Measurements from ENCODE around the gene NCKAP5L. TPM values are rescaled to one million over a fixed set of nuclear protein-coding genes. Genes with fewer than 3 reads are reported as not detected.

Gene NCKAP5L
- polyA plus RNA-seq, 4 donors = 0.45 to 7.0 (median 2.9) TPM

GRCh38 chr12:49854976-49855375 lies 26.8 kb upstream of the NCKAP5L start:
- DNase-seq (no peak), FAIRE-seq (no peak)
- H3K36me3 ChIP-seq (ENCODE audit: control insufficient read depth in 3 of 3, insufficient read depth in 2 of 3, low read depth in 1 of 3, low read length in 3 of 3) = no peaks in the 10 kb centered on the region
- H3K4me3 ChIP-seq (ENCODE audit: low read depth in 1 of 3, low read length in 3 of 3) = no peak overlapping the region
- peaks cover 0 to 5% (median 0%) of the 10 kb centered on the region in 3 donors for H3K27me3 ChIP-seq (ENCODE audit: control insufficient read depth in 3 of 3, insufficient read depth in 3 of 3, low read length in 3 of 3)
- no peak overlapping the region for H3K27ac ChIP-seq (ENCODE audit: low read depth in 1 of 3, low read length in 2 of 3)
- no peaks in the 10 kb centered on the region for H3K9me3 ChIP-seq (ENCODE audit: control insufficient read depth in 2 of 2, insufficient read depth in 1 of 2, low read depth in 1 of 2, low read length in 1 of 2)
- 85 to 95% (median 91%) methylated on average over 4 of the region's 4 CpGs for WGBS, 3 donors
- no peaks in the 10 kb centered on the region for H3K4me1 ChIP-seq (ENCODE audit: control insufficient read depth in 3 of 3, insufficient read depth in 2 of 3, low read depth in 1 of 3, low read length in 2 of 3)

- no peak for FAIRE-seq
- 76 to 80% (median 79%) methylated on average over 2 of the region's 2 CpGs for WGBS, 3 donors
- Histone ChIP-seq H3K27ac (ENCODE audit: low read depth in 1 of 3, low read length in 2 of 3) (no peak overlapping the region), H3K9me3 (ENCODE audit: control insufficient read depth in 2 of 2, insufficient read depth in 1 of 2, low read depth in 1 of 2, low read length in 1 of 2) (no peaks in the 10 kb centered on the region), H3K27me3 (ENCODE audit: control insufficient read depth in 3 of 3, insufficient read depth in 3 of 3, low read length in 3 of 3) (peaks cover 0 to 12% (median 0%) of the 10 kb centered on the region in 3 donors), H3K4me3 (ENCODE audit: low read depth in 1 of 3, low read length in 3 of 3) (no peak overlapping the region), H3K36me3 (ENCODE audit: control insufficient read depth in 3 of 3, insufficient read depth in 2 of 3, low read depth in 1 of 3, low read length in 3 of 3) (no peaks in the 10 kb centered on the region), H3K4me1 (ENCODE audit: control insufficient read depth in 3 of 3, insufficient read depth in 2 of 3, low read depth in 1 of 3, low read length in 2 of 3) (no peaks in the 10 kb centered on the region)
- DNase-seq = no peak
Measured at GRCh38 chr12:49853671-49854070, 25.5 kb upstream of the NCKAP5L start.

GRCh38 chr12:49847161-49847560 lies 18.9 kb upstream of the NCKAP5L start:
- 48 to 69% (median 61%) methylated on average over 2 of the region's 2 CpGs for WGBS, 3 donors
- no peak for FAIRE-seq
- DNase-seq = no peak

GRCh38 chr12:49846032-49846431 lies 17.8 kb upstream of the NCKAP5L start:
- Histone ChIP-seq H3K4me3 (ENCODE audit: low read depth in 1 of 3, low read length in 3 of 3) (no peak overlapping the region), H3K27ac (ENCODE audit: low read depth in 1 of 3, low read length in 2 of 3) (no peak overlapping the region), H3K27me3 (ENCODE audit: control insufficient read depth in 3 of 3, insufficient read depth in 3 of 3, low read length in 3 of 3) (peaks cover 0 to 20% (median 0%) of the 10 kb centered on the region in 3 donors), H3K9me3 (ENCODE audit: control insufficient read depth in 2 of 2, insufficient read depth in 1 of 2, low read depth in 1 of 2, low read length in 1 of 2) (no peaks in the 10 kb centered on the region), H3K36me3 (ENCODE audit: control insufficient read depth in 3 of 3, insufficient read depth in 2 of 3, low read depth in 1 of 3, low read length in 3 of 3) (no peaks in the 10 kb centered on the region), H3K4me1 (ENCODE audit: control insufficient read depth in 3 of 3, insufficient read depth in 2 of 3, low read depth in 1 of 3, low read length in 2 of 3) (peaks cover 0 to 6% (median 4%) of the 10 kb centered on the region in 3 donors)
- FAIRE-seq = no peak
- 67 to 82% (median 71%) methylated on average over 2 of the region's 2 CpGs for WGBS, 3 donors
- no peak for DNase-seq

More at GRCh38 chr12:49847161-49847560, 18.9 kb upstream of the NCKAP5L start:
- no peak overlapping the region for H3K4me3 ChIP-seq (ENCODE audit: low read depth in 1 of 3, low read length in 3 of 3)
- no peak overlapping the region for H3K27ac ChIP-seq (ENCODE audit: low read depth in 1 of 3, low read length in 2 of 3)
- H3K9me3 ChIP-seq (ENCODE audit: control insufficient read depth in 2 of 2, insufficient read depth in 1 of 2, low read depth in 1 of 2, low read length in 1 of 2) = no peaks in the 10 kb centered on the region
- H3K27me3 ChIP-seq (ENCODE audit: control insufficient read depth in 3 of 3, insufficient read depth in 3 of 3, low read length in 3 of 3) = peaks cover 0 to 20% (median 0%) of the 10 kb centered on the region in 3 donors
- peaks cover 0 to 4% (median 0%) of the 10 kb centered on the region in 3 donors for H3K4me1 ChIP-seq (ENCODE audit: control insufficient read depth in 3 of 3, insufficient read depth in 2 of 3, low read depth in 1 of 3, low read length in 2 of 3)
- H3K36me3 ChIP-seq (ENCODE audit: control insufficient read depth in 3 of 3, insufficient read depth in 2 of 3, low read depth in 1 of 3, low read length in 3 of 3) = no peaks in the 10 kb centered on the region

GRCh38 chr12:49843876-49844437 lies 15.7 kb upstream of the NCKAP5L start:
- FAIRE-seq (no peak), DNase-seq (no peak)
- Histone ChIP-seq H3K27ac (ENCODE audit: low read depth in 1 of 3, low read length in 2 of 3) (no peak overlapping the region), H3K4me3 (ENCODE audit: low read depth in 1 of 3, low read length in 3 of 3) (no peak overlapping the region), H3K4me1 (ENCODE audit: control insufficient read depth in 3 of 3, insufficient read depth in 2 of 3, low read depth in 1 of 3, low read length in 2 of 3) (peaks cover 0 to 6% (median 4%) of the 10 kb centered on the region in 3 donors), H3K9me3 (ENCODE audit: control insufficient read depth in 2 of 2, insufficient read depth in 1 of 2, low read depth in 1 of 2, low read length in 1 of 2) (no peaks in the 10 kb centered on the region), H3K36me3 (ENCODE audit: control insufficient read depth in 3 of 3, insufficient read depth in 2 of 3, low read depth in 1 of 3, low read length in 3 of 3) (no peaks in the 10 kb centered on the region), H3K27me3 (ENCODE audit: control insufficient read depth in 3 of 3, insufficient read depth in 3 of 3, low read length in 3 of 3) (peaks cover 0 to 13% (median 0%) of the 10 kb centered on the region in 3 donors)
- WGBS, 3 donors = 91 to 97% (median 93%) methylated on average over 4 of the region's 4 CpGs

GRCh38 chr12:49843411-49843810 lies 15.2 kb upstream of the NCKAP5L start:
- Histone ChIP-seq H3K36me3 (ENCODE audit: control insufficient read depth in 3 of 3, insufficient read depth in 2 of 3, low read depth in 1 of 3, low read length in 3 of 3) (peaks cover 0 to 3% (median 0%) of the 10 kb centered on the region in 3 donors), H3K27ac (ENCODE audit: low read depth in 1 of 3, low read length in 2 of 3) (peak overlapping the region in 2 of 3 donors; percentile 79 to 96), H3K27me3 (ENCODE audit: control insufficient read depth in 3 of 3, insufficient read depth in 3 of 3, low read length in 3 of 3) (peaks cover 0 to 13% (median 0%) of the 10 kb centered on the region in 3 donors), H3K4me3 (ENCODE audit: low read depth in 1 of 3, low read length in 3 of 3) (peak overlapping the region in 2 of 3 donors; percentile 57 to 74), H3K9me3 (ENCODE audit: control insufficient read depth in 2 of 2, insufficient read depth in 1 of 2, low read depth in 1 of 2, low read length in 1 of 2) (no peaks in the 10 kb centered on the region), H3K4me1 (ENCODE audit: control insufficient read depth in 3 of 3, insufficient read depth in 2 of 3, low read depth in 1 of 3, low read length in 2 of 3) (peaks cover 0 to 6% (median 4%) of the 10 kb centered on the region in 3 donors)
- WGBS, 3 donors = 88 to 90% (median 89%) methylated on average over 7 of the region's 7 CpGs
- no peak for FAIRE-seq
- no peak for DNase-seq

GRCh38 chr12:49842519-49843352 lies 14.5 kb upstream of the NCKAP5L start, which contains the start of gene BCDIN3D:
BCDIN3D (minus strand) TSS chr12:49843106; CDS start chr12:49843087, 19 bp downstream.
- peak within 1 kb of the TSS; percentile 46 to 96 (median 79) for H3K27ac ChIP-seq (ENCODE audit: low read depth in 1 of 3, low read length in 2 of 3)
- peak; percentile 92 to 96 for DNase-seq
- peak within 1 kb of the TSS; percentile 57 to 74 (median 71) for H3K4me3 ChIP-seq (ENCODE audit: low read depth in 1 of 3, low read length in 3 of 3)
- 0 to 1% (median 0%) methylated on average over 51 to 55 of the region's 55 CpGs for WGBS, 3 donors
- peaks cover 0 to 4% (median 0%) of the 10 kb centered on the region in 3 donors for H3K36me3 ChIP-seq (ENCODE audit: control insufficient read depth in 3 of 3, insufficient read depth in 2 of 3, low read depth in 1 of 3, low read length in 3 of 3)
- no peak for FAIRE-seq
- no peaks in the 10 kb centered on the region for H3K9me3 ChIP-seq (ENCODE audit: control insufficient read depth in 2 of 2, insufficient read depth in 1 of 2, low read depth in 1 of 2, low read length in 1 of 2)
- peaks cover 0 to 7% (median 0%) of the 10 kb centered on the region in 3 donors for H3K27me3 ChIP-seq (ENCODE audit: control insufficient read depth in 3 of 3, insufficient read depth in 3 of 3, low read length in 3 of 3)
- H3K4me1 ChIP-seq (ENCODE audit: control insufficient read depth in 3 of 3, insufficient read depth in 2 of 3, low read depth in 1 of 3, low read length in 2 of 3) = peaks cover 0 to 6% (median 4%) of the 10 kb centered on the region in 3 donors

- H3K36me3 ChIP-seq (ENCODE audit: control insufficient read depth in 3 of 3, insufficient read depth in 2 of 3, low read depth in 1 of 3, low read length in 3 of 3) = peaks cover 0 to 4% (median 0%) of the 10 kb centered on the region in 3 donors
- FAIRE-seq (no peak), DNase-seq (peak; percentile 40 to 63)
- H3K4me1 ChIP-seq (ENCODE audit: control insufficient read depth in 3 of 3, insufficient read depth in 2 of 3, low read depth in 1 of 3, low read length in 2 of 3) = peaks cover 0 to 6% (median 4%) of the 10 kb centered on the region in 3 donors
- H3K27ac ChIP-seq (ENCODE audit: low read depth in 1 of 3, low read length in 2 of 3) = no peak overlapping the region
- WGBS, 3 donors = 31 to 60% (median 52%) methylated on average over 3 of the region's 3 CpGs
- H3K27me3 ChIP-seq (ENCODE audit: control insufficient read depth in 3 of 3, insufficient read depth in 3 of 3, low read length in 3 of 3) = no peaks in the 10 kb centered on the region
- H3K9me3 ChIP-seq (ENCODE audit: control insufficient read depth in 2 of 2, insufficient read depth in 1 of 2, low read depth in 1 of 2, low read length in 1 of 2) = no peaks in the 10 kb centered on the region
- no peak overlapping the region for H3K4me3 ChIP-seq (ENCODE audit: low read depth in 1 of 3, low read length in 3 of 3)
Measured at GRCh38 chr12:49838973-49839633, 10.9 kb upstream of the NCKAP5L start.
